Stimulated activated naive CD8-positive, alpha-beta T cell treated with anti-CD3 and anti-CD28 coated beads, Interleukin-15, Interleukin-2, amounts not matched to agents 100 ng/mL and 50 ng/mL, for 24 hours (primary cell): ENCODE data around the gene ITPKC.
"Not testable (repeated sequence)": the region's sequence is repeated elsewhere in the genome, so short reads cannot be mapped to it uniquely, and the experiment has no call there.

ENCODE experiments used
- H3K27ac Mint-ChIP-seq: one replicate; pipeline ENCODE4 v1.8.0; 2021; ENCODE audit warnings: mild to moderate bottlenecking, mixed read lengths
- H3K27me3 Mint-ChIP-seq: one replicate; pipeline ENCODE4 v1.8.0; 2021; ENCODE audit warnings: mixed read lengths
- H3K36me3 Mint-ChIP-seq: one replicate; pipeline ENCODE4 v1.8.0; 2021; ENCODE audit warnings: low read depth, mixed read lengths
- H3K4me1 Mint-ChIP-seq: one replicate; pipeline ENCODE4 v1.8.0; 2021; ENCODE audit warnings: low read depth, mixed read lengths
- H3K4me3 Mint-ChIP-seq: one replicate; pipeline ENCODE4 v1.8.0; 2021; ENCODE audit warnings: mild to moderate bottlenecking, mixed read lengths
- H3K9me3 Mint-ChIP-seq: one replicate; pipeline ENCODE4 v1.8.0; 2021; ENCODE audit warnings: mixed read lengths

Gene ITPKC

GRCh38 chr19:40717880-40718773 lies 1.2 kb downstream of the ITPKC start:
- Mint-ChIP-seq H3K27me3 (no peaks in the 10 kb centered on the region), H3K4me3 (peak overlapping the region; percentile 86), H3K36me3 (peaks cover 12% of the 10 kb centered on the region), H3K9me3 (no peaks in the 10 kb centered on the region), H3K4me1 (peaks cover 74% of the 10 kb centered on the region), H3K27ac (peak overlapping the region; percentile 4)

GRCh38 chr19:40718774-40719391 lies 2.0 kb downstream of the ITPKC start:
- H3K4me1 Mint-ChIP-seq = peaks cover 75% of the 10 kb centered on the region
- peak overlapping the region; percentile 86 for H3K4me3 Mint-ChIP-seq
- H3K27me3 Mint-ChIP-seq = no peaks in the 10 kb centered on the region
- H3K27ac Mint-ChIP-seq = no peak overlapping the region
- H3K9me3 Mint-ChIP-seq = no peaks in the 10 kb centered on the region
- H3K36me3 Mint-ChIP-seq = peaks cover 13% of the 10 kb centered on the region

- Mint-ChIP-seq H3K36me3 (peaks cover 16% of the 10 kb centered on the region), H3K4me1 (peaks cover 74% of the 10 kb centered on the region), H3K9me3 (no peaks in the 10 kb centered on the region), H3K4me3 (peak overlapping the region; percentile 86), H3K27me3 (no peaks in the 10 kb centered on the region), H3K27ac (no peak overlapping the region)
Measured at GRCh38 chr19:40719414-40719894, 2.5 kb downstream of the ITPKC start.

GRCh38 chr19:40721140-40721486 lies 4.2 kb downstream of the ITPKC start:
- Mint-ChIP-seq H3K27me3 (no peaks in the 10 kb centered on the region), H3K4me3 (no peak overlapping the region)

GRCh38 chr19:40721936-40722661 lies 5.2 kb downstream of the ITPKC start:
- H3K27ac Mint-ChIP-seq = no peak overlapping the region
- H3K27me3 Mint-ChIP-seq = no peaks in the 10 kb centered on the region
- no peak overlapping the region for H3K4me3 Mint-ChIP-seq
- no peaks in the 10 kb centered on the region for H3K9me3 Mint-ChIP-seq
- peaks cover 62% of the 10 kb centered on the region for H3K4me1 Mint-ChIP-seq
- peaks cover 18% of the 10 kb centered on the region for H3K36me3 Mint-ChIP-seq

More at GRCh38 chr19:40721140-40721486, 4.2 kb downstream of the ITPKC start:
- peaks cover 18% of the 10 kb centered on the region for H3K36me3 Mint-ChIP-seq
- H3K4me1 Mint-ChIP-seq = peaks cover 65% of the 10 kb centered on the region
- no peak overlapping the region for H3K27ac Mint-ChIP-seq
- no peaks in the 10 kb centered on the region for H3K9me3 Mint-ChIP-seq

GRCh38 chr19:40723661-40724254 lies 6.8 kb downstream of the ITPKC start:
- no peak overlapping the region for H3K27ac Mint-ChIP-seq
- H3K9me3 Mint-ChIP-seq = no peaks in the 10 kb centered on the region
- peaks cover 51% of the 10 kb centered on the region for H3K4me1 Mint-ChIP-seq
- H3K36me3 Mint-ChIP-seq = peaks cover 28% of the 10 kb centered on the region
- no peaks in the 10 kb centered on the region for H3K27me3 Mint-ChIP-seq
- no peak overlapping the region for H3K4me3 Mint-ChIP-seq

GRCh38 chr19:40724315-40724714 lies 7.4 kb downstream of the ITPKC start:
- no peaks in the 10 kb centered on the region for H3K9me3 Mint-ChIP-seq
- H3K4me1 Mint-ChIP-seq = peaks cover 45% of the 10 kb centered on the region
- H3K27me3 Mint-ChIP-seq = no peaks in the 10 kb centered on the region
- peaks cover 28% of the 10 kb centered on the region for H3K36me3 Mint-ChIP-seq
- no peak overlapping the region for H3K4me3 Mint-ChIP-seq
- H3K27ac Mint-ChIP-seq = peak overlapping the region; percentile 56

- Mint-ChIP-seq H3K27ac (peak overlapping the region; percentile 56), H3K4me3 (no peak overlapping the region), H3K27me3 (no peaks in the 10 kb centered on the region), H3K9me3 (no peaks in the 10 kb centered on the region), H3K36me3 (peaks cover 28% of the 10 kb centered on the region), H3K4me1 (peaks cover 40% of the 10 kb centered on the region)
Measured at GRCh38 chr19:40724855-40725254, 7.9 kb downstream of the ITPKC start.

GRCh38 chr19:40726279-40726678 lies 9.4 kb downstream of the ITPKC start:
- Mint-ChIP-seq H3K4me1 (peaks cover 26% of the 10 kb centered on the region), H3K36me3 (peaks cover 29% of the 10 kb centered on the region), H3K27ac (no peak overlapping the region), H3K27me3 (no peaks in the 10 kb centered on the region), H3K4me3 (no peak overlapping the region), H3K9me3 (no peaks in the 10 kb centered on the region)

GRCh38 chr19:40730065-40730464 lies 13.2 kb downstream of the ITPKC start:
- peaks cover 40% of the 10 kb centered on the region for H3K36me3 Mint-ChIP-seq
- H3K27me3 Mint-ChIP-seq, H3K9me3 Mint-ChIP-seq, H3K4me1 Mint-ChIP-seq, H3K4me3 Mint-ChIP-seq, H3K27ac Mint-ChIP-seq: not testable (repeated sequence)

GRCh38 chr19:40732304-40732703 lies 15.4 kb downstream of the ITPKC start:
- H3K36me3 Mint-ChIP-seq = peaks cover 46% of the 10 kb centered on the region
- H3K9me3 Mint-ChIP-seq, H3K4me3 Mint-ChIP-seq, H3K27ac Mint-ChIP-seq, H3K27me3 Mint-ChIP-seq, H3K4me1 Mint-ChIP-seq: not testable (repeated sequence)

GRCh38 chr19:40733149-40733548 lies 16.2 kb downstream of the ITPKC start:
- Mint-ChIP-seq H3K27me3 (no peaks in the 10 kb centered on the region), H3K4me3 (no peak overlapping the region), H3K4me1 (no peaks in the 10 kb centered on the region), H3K27ac (no peak overlapping the region), H3K9me3 (no peaks in the 10 kb centered on the region), H3K36me3 (peaks cover 40% of the 10 kb centered on the region)

- Mint-ChIP-seq H3K4me1 (peaks cover 4% of the 10 kb centered on the region), H3K4me3 (no peak overlapping the region), H3K27me3 (no peaks in the 10 kb centered on the region), H3K27ac (no peak overlapping the region), H3K9me3 (no peaks in the 10 kb centered on the region), H3K36me3 (peaks cover 42% of the 10 kb centered on the region)
Measured at GRCh38 chr19:40735013-40735771, 18.3 kb downstream of the ITPKC start.

GRCh38 chr19:40736661-40737060 lies 19.7 kb downstream of the ITPKC start:
- Mint-ChIP-seq H3K27me3 (no peaks in the 10 kb centered on the region), H3K27ac (no peak overlapping the region), H3K4me1 (peaks cover 4% of the 10 kb centered on the region), H3K9me3 (no peaks in the 10 kb centered on the region), H3K4me3 (no peak overlapping the region), H3K36me3 (peaks cover 31% of the 10 kb centered on the region)
